H1 (cell line): Measurements from ENCODE around the gene DRC1. TPM values are rescaled to one million over a fixed set of nuclear protein-coding genes. Genes with fewer than 3 reads are reported as not detected.

Experiments
- CTCF ChIA-PET: fragments of 300-600 bp; sonication (Branson Sonifier 250); formaldehyde crosslinking; loops from one replicate; lab custom pipeline; 2021; ENCODE audit not compliant: partially characterized antibody; lab: Charles Lee
- POLR2A ChIA-PET: fragments of 300-600 bp; sonication (Branson Sonifier 250); formaldehyde crosslinking; loops from one replicate; lab custom pipeline; 2021; ENCODE audit warnings: inconsistent platforms; ENCODE audit not compliant: partially characterized antibody; lab: Charles Lee
- DNase-seq, 2 experiments: peaks; one replicate each; pipeline versions ENCODE4 v3.0.0 to v3.0.0-alpha.2; 2010 to 2022; ENCODE audit warnings: low spot score in 2 of 2, low read depth in 1 of 2, mixed read lengths in 1 of 2
- FAIRE-seq: peaks from 2 replicates; lab custom pipeline; 2011; peaks lifted over from hg19 to GRCh38; lab: Jason Lieb, UNC
- H2AFZ ChIP-seq: 2 replicates; pipeline ENCODE4 v1.8.1; 2012; ENCODE audit warnings: low read length, inconsistent platforms
- H2AK5ac ChIP-seq: 2 replicates; pipeline ENCODE4 v1.6.1; 2013; ENCODE audit warnings: low read depth, low read length
- H2BK120ac ChIP-seq: replicated peaks from 2 replicates; pipeline ENCODE3; 2013; ENCODE audit warnings: low read depth, low read length, inconsistent platforms
- H2BK12ac ChIP-seq: 2 replicates; pipeline ENCODE4 v1.6.1; 2013; ENCODE audit warnings: low read depth, low read length
- H2BK15ac ChIP-seq: 2 replicates; pipeline ENCODE4 v1.6.1; 2013; ENCODE audit warnings: low read length
- H2BK20ac ChIP-seq: 2 replicates; pipeline ENCODE4 v1.6.1; 2013; ENCODE audit warnings: low read length
- H2BK5ac ChIP-seq: 2 replicates; pipeline ENCODE4 v1.6.1; 2013; ENCODE audit warnings: low read depth, low read length
- H3K14ac ChIP-seq: 2 replicates; pipeline ENCODE4 v1.6.1; 2013; ENCODE audit warnings: inconsistent platforms; ENCODE audit not compliant: insufficient read length
- H3K18ac ChIP-seq: 2 replicates; pipeline ENCODE4 v1.6.1; 2013; ENCODE audit warnings: low read length; ENCODE audit errors: extremely low read depth
- H3K23ac ChIP-seq: 2 replicates; pipeline ENCODE4 v1.6.1; 2013; ENCODE audit warnings: inconsistent platforms; ENCODE audit not compliant: insufficient read length
- H3K23me2 ChIP-seq: 2 replicates; pipeline ENCODE4 v1.6.1; 2013; ENCODE audit warnings: low read depth, low read length
- H3K27ac ChIP-seq: 2 replicates; pipeline ENCODE4 v1.6.1; 2011; ENCODE audit warnings: low read depth, low read length, inconsistent platforms
- H3K27me3 ChIP-seq, 4 experiments: replicated peaks in 1 of 4; 1 replicate in 1 of 4; 2 replicates in 3 of 4; pipeline versions ENCODE4 v1.6.1 to v1.8.1; 2011 to 2013; ENCODE audit warnings: low read length in 3 of 4, mild to moderate bottlenecking in 3 of 4, inconsistent platforms in 2 of 4, mixed read lengths in 2 of 4, moderate library complexity in 1 of 4; ENCODE audit not compliant: control insufficient read depth in 3 of 4, insufficient read depth in 3 of 4; ENCODE audit errors: extremely low read depth in 1 of 4
- H3K36me3 ChIP-seq, 4 experiments: 2 replicates each; pipeline versions ENCODE4 v1.6.1 to v1.8.1; 2011 to 2013; ENCODE audit warnings: mild to moderate bottlenecking in 4 of 4, low read length in 3 of 4, moderate library complexity in 2 of 4, control low read depth in 1 of 4, inconsistent platforms in 1 of 4; ENCODE audit not compliant: insufficient read depth in 4 of 4, control insufficient read depth in 2 of 4
- H3K4ac ChIP-seq: replicated peaks from 2 replicates; pipeline ENCODE3; 2013; ENCODE audit warnings: low read length, low read depth, mixed read lengths, inconsistent platforms; ENCODE audit not compliant: insufficient read length
- H3K4me1 ChIP-seq, 4 experiments: replicated peaks in 1 of 4; 1 replicate in 1 of 4; 2 replicates in 3 of 4; pipeline versions ENCODE4 v1.6.1 to v1.8.1; 2011 to 2013; ENCODE audit warnings: low read length in 3 of 4, inconsistent platforms in 2 of 4, mixed read lengths in 1 of 4; ENCODE audit not compliant: insufficient read depth in 4 of 4, control insufficient read depth in 3 of 4
- H3K4me2 ChIP-seq, 2 experiments: 2 replicates each; pipeline versions ENCODE4 v1.6.1 to v1.8.1; 2011 to 2013; ENCODE audit warnings: low read depth in 2 of 2, low read length in 2 of 2, control low read depth in 1 of 2, inconsistent platforms in 1 of 2, mild to moderate bottlenecking in 1 of 2; ENCODE audit not compliant: insufficient read depth in 1 of 2
- H3K4me3 ChIP-seq, 4 experiments: fragments of 200-600, 300-600 bp in 1 of 4; sonication (generic), shearing (Covaris generic), sonication (Bioruptor Twin) in 1 of 4; 2 replicates each; pipeline versions ENCODE4 v1.5.1 to v1.8.1; 2011 to 2016; ENCODE audit warnings: low read length in 4 of 4, low read depth in 3 of 4, control low read depth in 2 of 4, inconsistent platforms in 2 of 4, mild to moderate bottlenecking in 2 of 4, mixed read lengths in 1 of 4, moderate library complexity in 1 of 4; ENCODE audit not compliant: insufficient read depth in 2 of 4; ENCODE audit errors: extremely low read depth in 1 of 4
- H3K56ac ChIP-seq: replicated peaks from 2 replicates; pipeline ENCODE3; 2013; ENCODE audit warnings: low read depth, mild to moderate bottlenecking, mixed read lengths, low read length, inconsistent platforms; ENCODE audit not compliant: insufficient read length
- H3K79me1 ChIP-seq: 2 replicates; pipeline ENCODE4 v1.6.1; 2013; ENCODE audit warnings: low read depth, low read length, control low read depth
- H3K79me2 ChIP-seq, 2 experiments: 2 replicates each; pipeline versions ENCODE4 v1.6.1 to v1.8.1; 2012 to 2013; ENCODE audit warnings: low read length in 2 of 2, mild to moderate bottlenecking in 2 of 2, inconsistent platforms in 1 of 2; ENCODE audit not compliant: insufficient read depth in 2 of 2, control insufficient read depth in 1 of 2
- H3K9ac ChIP-seq, 4 experiments: replicated peaks in 1 of 4; 1 replicate in 1 of 4; 2 replicates in 3 of 4; pipeline versions ENCODE4 v1.6.1 to v1.8.1; 2011 to 2013; ENCODE audit warnings: low read depth in 3 of 4, low read length in 3 of 4, control low read depth in 2 of 4, mild to moderate bottlenecking in 2 of 4, moderate library complexity in 2 of 4, inconsistent platforms in 1 of 4; ENCODE audit errors: extremely low read depth in 1 of 4
- H3K9me3 ChIP-seq, 2 experiments: 2 replicates each; pipeline versions ENCODE4 v1.6.1 to v1.8.1; 2012 to 2013; ENCODE audit warnings: mild to moderate bottlenecking in 2 of 2, moderate library complexity in 2 of 2, control low read depth in 1 of 2, inconsistent platforms in 1 of 2, low read depth in 1 of 2, low read length in 1 of 2, mixed read lengths in 1 of 2; ENCODE audit not compliant: insufficient read depth in 2 of 2
- H4K20me1 ChIP-seq, 2 experiments: replicated peaks in 1 of 2; 2 replicates each; pipeline versions ENCODE3 to v1.8.1; 2011 to 2013; ENCODE audit warnings: inconsistent platforms in 2 of 2, low read length in 2 of 2, mild to moderate bottlenecking in 1 of 2; ENCODE audit not compliant: insufficient read depth in 2 of 2, control insufficient read depth in 1 of 2
- H4K5ac ChIP-seq: 2 replicates; pipeline ENCODE4 v1.6.1; 2013; ENCODE audit warnings: low read length, low read depth, mixed read lengths, inconsistent platforms; ENCODE audit not compliant: insufficient read length
- H4K8ac ChIP-seq: 2 replicates; pipeline ENCODE4 v1.8.0; 2013; ENCODE audit warnings: mild to moderate bottlenecking, moderate library complexity, low read length, inconsistent platforms; ENCODE audit not compliant: insufficient read depth; ENCODE audit errors: extremely low read depth
- H4K91ac ChIP-seq: replicated peaks from 2 replicates; pipeline ENCODE3; 2013; ENCODE audit warnings: low read length, mixed read lengths, inconsistent platforms; ENCODE audit not compliant: insufficient read length
- BCL11A ChIP-seq, 2 experiments: IDR thresholded peaks; one replicate each; pipeline ENCODE4 v1.6.1; 2011; ENCODE audit warnings: low read depth in 2 of 2, low read length in 2 of 2, mild to moderate bottlenecking in 2 of 2
- CHD2 ChIP-seq: IDR thresholded peaks from 2 replicates; pipeline ENCODE4 v1.6.1; 2012; ENCODE audit warnings: low read length, improper control_type of control experiment
- EGR1 ChIP-seq: IDR thresholded peaks from 2 replicates; pipeline ENCODE4 v1.6.1; 2011; ENCODE audit warnings: low read depth, low read length, borderline replicate concordance
- EZH2 ChIP-seq: fragments of 200-600 bp; sonication (generic); IDR thresholded peaks from 2 replicates; pipeline ENCODE4 v1.7.1; 2012; ENCODE audit warnings: low read depth, mild to moderate bottlenecking, moderate library complexity, low read length, inconsistent platforms; ENCODE audit not compliant: severe bottlenecking
- HDAC6 ChIP-seq: IDR thresholded peaks from one replicate; pipeline ENCODE4 v1.7.1; 2012; ENCODE audit warnings: low read depth, mild to moderate bottlenecking, inconsistent platforms, low read length, moderate library complexity
- KDM4A ChIP-seq: IDR thresholded peaks from one replicate; pipeline ENCODE4 v1.7.1; 2012; ENCODE audit warnings: low read depth, mild to moderate bottlenecking, moderate library complexity, low read length, inconsistent platforms; ENCODE audit not compliant: severe bottlenecking
- MAFK ChIP-seq: IDR thresholded peaks from 2 replicates; pipeline ENCODE4 v1.6.1; 2012; ENCODE audit warnings: low read depth, mild to moderate bottlenecking, improper control_type of control experiment, low read length
- RFX5 ChIP-seq: IDR thresholded peaks from 2 replicates; pipeline ENCODE4 v1.6.1; 2011; ENCODE audit warnings: low read depth, low read length, improper control_type of control experiment, borderline replicate concordance
- SP2 ChIP-seq: IDR thresholded peaks from 2 replicates; pipeline ENCODE4 v1.6.1; 2012; ENCODE audit warnings: mild to moderate bottlenecking, low read length, inconsistent platforms
- YY1 ChIP-seq: IDR thresholded peaks from 2 replicates; pipeline ENCODE4 v1.6.1; 2011; ENCODE audit warnings: low read depth, mild to moderate bottlenecking, low read length
- WGBS, 2 experiments: shearing (Covaris generic) in 1 of 2; methylation state at CpG; one replicate each; pipeline versions ENCODE4 v1.1.6 to v1.1.7; 2013 to 2015; ENCODE audit warnings: low lambda C conversion rate in 2 of 2, mixed read lengths in 2 of 2, inconsistent platforms in 1 of 2, low coverage in 1 of 2, missing lambda C conversion rate in 1 of 2; ENCODE audit not compliant: insufficient replicate concordance in 2 of 2, insufficient coverage in 1 of 2, insufficient read length in 1 of 2; ENCODE audit errors: extremely low coverage in 1 of 2, missing lambda C conversion rate in 1 of 2; 5-methylcytosine and 5-hydroxymethylcytosine counted together
- polyA plus RNA-seq, 7 experiments: library from polyadenylated mRNA; depleted of rRNA in 3 of 7; stranded (reverse) in 5 of 7; unstranded in 2 of 7; fragments of >200 nt in 5 of 7; fragments of 200-250 nt in 2 of 7; gene quantifications; 1 replicate in 5 of 7; 2 replicates in 1 of 7; 4 replicates in 1 of 7; pipeline versions ENCODE4 v1.2.1 to v1.2.3, GENCODE V29; 2011 to 2013; ENCODE audit warnings: missing spikeins in 2 of 7, mixed read lengths in 2 of 7
- total RNA-seq: library from RNA; stranded (reverse); fragmentation: NEBNext Ultra II Directional; extraction: Animal tissue kit (Norgen Biotek cat#: 25700); gene quantifications from 2 replicates; pipeline ENCODE4 v1.2.1, GENCODE V29; 2021

Gene DRC1
- total and polyA plus RNA-seq, 2 of the 8 experiments (the other 6 are each of a cell fraction or from before 2014, with no cell fraction given), result 0.08 TPM; not detected in 1

- H2BK12ac ChIP-seq, result no peak overlapping the region
- no peak overlapping the region for H4K5ac ChIP-seq
- no peak overlapping the region for H4K8ac ChIP-seq
- no peak overlapping the region for H3K23ac ChIP-seq
- no peak overlapping the region for H2AFZ ChIP-seq
- H3K79me2 ChIP-seq, result no peaks in the 10 kb centered on the region
- H3K79me1 ChIP-seq, result no peaks in the 10 kb centered on the region
- DNase-seq, result no peak
- no peaks in the 10 kb centered on the region for H3K9me3 ChIP-seq
- H3K27me3 ChIP-seq, result no peaks in the 10 kb centered on the region
- peaks cover 0 to 32% (median 13%) of the 10 kb centered on the region in 4 experiments; a peak in 6 of 8 replicates for H3K36me3 ChIP-seq
- no peak overlapping the region for H3K4me3 ChIP-seq
- H3K23me2 ChIP-seq, result no peaks in the 10 kb centered on the region
- CTCF ChIA-PET, result interaction anchor here (0.8 kb wide), 1 partner anchor 81 kb away, joined by 4 read pairs; no protein-coding TSS in a partner anchor
- no peak overlapping the region for H3K4ac ChIP-seq
- no peak overlapping the region for H3K14ac ChIP-seq
- H3K56ac ChIP-seq, result no peak overlapping the region
- POLR2A ChIA-PET, result interaction anchor here (1.1 kb wide), 1 partner anchor 62 kb away, joined by 3 read pairs; no protein-coding TSS in a partner anchor
- H3K4me1 ChIP-seq, result no peaks in the 10 kb centered on the region
- no peak overlapping the region for H2BK20ac ChIP-seq
- H4K91ac ChIP-seq, result no peak overlapping the region
- H4K20me1 ChIP-seq, result no peaks in the 10 kb centered on the region
- no peak overlapping the region for H3K18ac ChIP-seq
- 95% methylated on average over 4 of the region's 4 CpGs; no CpG with 5 or more reads in 1 of the 2 experiments for WGBS, 2 experiments
- H2BK15ac ChIP-seq, result no peak overlapping the region
- no peak overlapping the region for H3K27ac ChIP-seq
- H2AK5ac ChIP-seq, result no peak overlapping the region
- no peak overlapping the region for H3K4me2 ChIP-seq
- H2BK5ac ChIP-seq, result no peak overlapping the region
- H3K9ac ChIP-seq, result no peak overlapping the region
- no peak overlapping the region for H2BK120ac ChIP-seq
- no peak for FAIRE-seq
- no peak for TF ChIP-seq HDAC6
- no peak for TF ChIP-seq YY1
- no peak for TF ChIP-seq BCL11A (IDR thresholded peaks at IDR 0.05; ENCODE audit: low read depth in 2 of 2, low read length in 2 of 2)
- TF ChIP-seq KDM4A, result no peak
- no peak for TF ChIP-seq SP2
- no peak for TF ChIP-seq CHD2
- no peak for TF ChIP-seq EZH2
- no peak for TF ChIP-seq RFX5
- TF ChIP-seq MAFK, result no peak
- TF ChIP-seq EGR1, result no peak
Observed at GRCh38 chr2:26387189-26387588, 14.5 kb upstream of the DRC1 start.
